PC-3 (cell line): Measurements from ENCODE around the gene SCN9A. TPM values are rescaled to one million over a fixed set of nuclear protein-coding genes. Genes with fewer than 3 reads are reported as not detected.

Experiments
- ATAC-seq: fragments of 200-7000 bp; cut with Tn5 transposase; 2 replicates; pipeline ENCODE4 v1.9.1; 2020; ENCODE audit warnings: mild to moderate bottlenecking, moderate library complexity
- BruUV-seq: library from RNA; stranded (reverse); fragments of 400-500 nt; replicated peaks from 2 replicates; lab custom pipeline; 2021; lab: Mats Ljungman, UMichigan
- CTCF ChIA-PET: fragments of 300-600 bp; sonication (Branson Sonifier 250); formaldehyde crosslinking; loops from one replicate; lab custom pipeline; 2022; ENCODE audit warnings: antibody characterized with exemption; lab: Charles Lee
- POLR2A ChIA-PET: fragments of 300-600 bp; sonication (Branson Sonifier 250); formaldehyde crosslinking; loops from one replicate; lab custom pipeline; 2022; ENCODE audit warnings: antibody characterized with exemption; ENCODE audit not compliant: unreplicated experiment; lab: Charles Lee
- DNase-seq: peaks from one replicate; pipeline ENCODE4 v3.0.0-alpha.2; 2015
- H2AFZ ChIP-seq: fragments of 300-600 bp; sonication (generic); 2 replicates; pipeline ENCODE4 v1.6.0; 2016; ENCODE audit warnings: antibody characterized with exemption, low read length
- H3F3A ChIP-seq: fragments of 300-600 bp; sonication (generic); one replicate; pipeline ENCODE4 v1.6.0; 2017; ENCODE audit warnings: antibody characterized with exemption, low read length, control low read depth, mild to moderate bottlenecking; ENCODE audit not compliant: unreplicated experiment
- H3K27ac ChIP-seq: fragments of 300-600 bp; sonication (generic); 2 replicates; pipeline ENCODE4 v1.5.1; 2016; ENCODE audit warnings: mild to moderate bottlenecking, low read length
- H3K27me3 ChIP-seq: fragments of 300-600 bp; sonication (generic); 2 replicates; pipeline ENCODE4 v1.6.1; 2016; ENCODE audit warnings: low read length, mixed read lengths
- H3K36me3 ChIP-seq: fragments of 300-600 bp; sonication (generic); 2 replicates; pipeline ENCODE4 v1.6.1; 2016; ENCODE audit warnings: low read depth, mixed run types, low read length, mixed read lengths
- H3K4me1 ChIP-seq: fragments of 300-600 bp; sonication (generic); 2 replicates; pipeline ENCODE4 v1.5.1; 2016; ENCODE audit warnings: low read length; ENCODE audit not compliant: insufficient read depth
- H3K4me2 ChIP-seq: fragments of 300-600 bp; sonication (generic); 2 replicates; pipeline ENCODE4 v1.6.0; 2016; ENCODE audit warnings: low read length
- H3K4me3 ChIP-seq: fragments of 300-600 bp; sonication (generic); 2 replicates; pipeline ENCODE4 v1.5.1; 2016; ENCODE audit warnings: mild to moderate bottlenecking, low read length, mixed read lengths
- H3K79me2 ChIP-seq: fragments of 300-600 bp; sonication (generic); 2 replicates; pipeline ENCODE4 v1.6.1; 2017; ENCODE audit warnings: low read length, mixed read lengths
- H3K9ac ChIP-seq: fragments of 300-600 bp; sonication (generic); 2 replicates; pipeline ENCODE4 v1.6.0; 2016; ENCODE audit warnings: mild to moderate bottlenecking, low read length
- H3K9me2 ChIP-seq: fragments of 300-600 bp; sonication (generic); replicated peaks from 2 replicates; pipeline ENCODE4 v1.6.1; 2016; ENCODE audit warnings: mixed run types, low read length, mixed read lengths
- H3K9me3 ChIP-seq: fragments of 300-600 bp; sonication (generic); 2 replicates; pipeline ENCODE4 v1.6.1; 2016; ENCODE audit warnings: low read length, mixed read lengths
- H4K20me1 ChIP-seq: fragments of 300-600 bp; sonication (generic); 2 replicates; pipeline ENCODE4 v1.6.1; 2016; ENCODE audit warnings: low read length, mixed read lengths
- EZH2 ChIP-seq: fragments of 300-600 bp; sonication (generic); IDR thresholded peaks from one replicate; pipeline ENCODE4 v1.6.1; 2017; ENCODE audit warnings: antibody characterized with exemption, mild to moderate bottlenecking, low read length; ENCODE audit not compliant: unreplicated experiment
- EZH2phosphoT487 ChIP-seq: fragments of 300-600 bp; sonication (generic); IDR thresholded peaks from 2 replicates; pipeline ENCODE4 v1.6.1; 2018; ENCODE audit warnings: mild to moderate bottlenecking, antibody characterized with exemption, low read length, borderline replicate concordance
- intact Hi-C: fragments of 100-400 bp; cut with micrococcal nuclease; formaldehyde crosslinking; loops from 2 replicates; pipeline ENCODE4 v1.9.0; 2023
- total RNA-seq: library from RNA; depleted of rRNA; stranded (reverse); fragments of >200 nt; gene quantifications from 2 replicates; pipeline ENCODE4 v1.2.3, GENCODE V29; 2014
- TF ChIP-seq, protein P1 (sequence below): fragments of 300-600 bp; sonication (generic); conservative IDR thresholded peaks from 2 replicates; pipeline ENCODE4 v1.5.1; 2017; ENCODE audit warnings: antibody characterized with exemption, low read depth, mild to moderate bottlenecking, low read length

Gene SCN9A
- total RNA-seq, 1 experiment from 2014 or later: 7.0 TPM

DNA sequence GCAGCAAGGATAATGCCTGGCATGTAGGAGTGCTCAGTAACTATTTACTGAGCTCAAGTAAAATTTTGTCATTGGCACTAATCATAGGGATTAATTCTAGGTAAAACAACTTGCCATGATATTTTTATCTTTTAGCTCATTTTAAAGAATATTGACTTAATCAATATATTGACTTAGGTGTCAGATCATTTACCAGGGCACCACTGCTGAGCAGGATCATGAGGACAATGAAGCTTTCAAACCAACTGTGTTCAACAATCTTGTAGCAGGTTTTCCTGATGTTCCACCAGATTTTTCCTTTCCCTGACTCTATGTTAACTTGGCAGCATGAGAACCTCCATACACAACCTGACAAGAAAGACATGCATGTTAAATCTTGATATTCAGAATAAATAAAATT lies 133.4 kb downstream of the SCN9A start:
- H3K36me3 ChIP-seq: no peaks in the 10 kb centered on the region
- no peak overlapping the region for H2AFZ ChIP-seq
- CTCF ChIA-PET: no interaction called here
- ATAC-seq (no peak), DNase-seq (no peak)
- peaks cover 33% of the 10 kb centered on the region for H3K4me1 ChIP-seq
- no peak for TF ChIP-seq EZH2phosphoT487
- TF ChIP-seq, protein P1, sequence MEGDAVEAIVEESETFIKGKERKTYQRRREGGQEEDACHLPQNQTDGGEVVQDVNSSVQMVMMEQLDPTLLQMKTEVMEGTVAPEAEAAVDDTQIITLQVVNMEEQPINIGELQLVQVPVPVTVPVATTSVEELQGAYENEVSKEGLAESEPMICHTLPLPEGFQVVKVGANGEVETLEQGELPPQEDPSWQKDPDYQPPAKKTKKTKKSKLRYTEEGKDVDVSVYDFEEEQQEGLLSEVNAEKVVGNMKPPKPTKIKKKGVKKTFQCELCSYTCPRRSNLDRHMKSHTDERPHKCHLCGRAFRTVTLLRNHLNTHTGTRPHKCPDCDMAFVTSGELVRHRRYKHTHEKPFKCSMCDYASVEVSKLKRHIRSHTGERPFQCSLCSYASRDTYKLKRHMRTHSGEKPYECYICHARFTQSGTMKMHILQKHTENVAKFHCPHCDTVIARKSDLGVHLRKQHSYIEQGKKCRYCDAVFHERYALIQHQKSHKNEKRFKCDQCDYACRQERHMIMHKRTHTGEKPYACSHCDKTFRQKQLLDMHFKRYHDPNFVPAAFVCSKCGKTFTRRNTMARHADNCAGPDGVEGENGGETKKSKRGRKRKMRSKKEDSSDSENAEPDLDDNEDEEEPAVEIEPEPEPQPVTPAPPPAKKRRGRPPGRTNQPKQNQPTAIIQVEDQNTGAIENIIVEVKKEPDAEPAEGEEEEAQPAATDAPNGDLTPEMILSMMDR: no peak
- TF ChIP-seq EZH2: no peak
- H3K9me2 ChIP-seq: no peaks in the 10 kb centered on the region
- POLR2A ChIA-PET: interaction anchor here (0.6 kb wide), 1 partner anchor 145 kb away, joined by 3 read pairs; no protein-coding TSS in a partner anchor
- H3K4me3 ChIP-seq: no peak overlapping the region
- no peak overlapping the region for H3K27ac ChIP-seq
- no peaks in the 10 kb centered on the region for H3K27me3 ChIP-seq
- no peaks in the 10 kb centered on the region for H3F3A ChIP-seq
- H3K79me2 ChIP-seq: no peaks in the 10 kb centered on the region
- no TSS peak for BruUV-seq
- intact Hi-C loops: no loop called here
- H3K9ac ChIP-seq: no peak overlapping the region
- no peaks in the 10 kb centered on the region for H3K9me3 ChIP-seq
- no peaks in the 10 kb centered on the region for H4K20me1 ChIP-seq
- no peak overlapping the region for H3K4me2 ChIP-seq

DNA sequence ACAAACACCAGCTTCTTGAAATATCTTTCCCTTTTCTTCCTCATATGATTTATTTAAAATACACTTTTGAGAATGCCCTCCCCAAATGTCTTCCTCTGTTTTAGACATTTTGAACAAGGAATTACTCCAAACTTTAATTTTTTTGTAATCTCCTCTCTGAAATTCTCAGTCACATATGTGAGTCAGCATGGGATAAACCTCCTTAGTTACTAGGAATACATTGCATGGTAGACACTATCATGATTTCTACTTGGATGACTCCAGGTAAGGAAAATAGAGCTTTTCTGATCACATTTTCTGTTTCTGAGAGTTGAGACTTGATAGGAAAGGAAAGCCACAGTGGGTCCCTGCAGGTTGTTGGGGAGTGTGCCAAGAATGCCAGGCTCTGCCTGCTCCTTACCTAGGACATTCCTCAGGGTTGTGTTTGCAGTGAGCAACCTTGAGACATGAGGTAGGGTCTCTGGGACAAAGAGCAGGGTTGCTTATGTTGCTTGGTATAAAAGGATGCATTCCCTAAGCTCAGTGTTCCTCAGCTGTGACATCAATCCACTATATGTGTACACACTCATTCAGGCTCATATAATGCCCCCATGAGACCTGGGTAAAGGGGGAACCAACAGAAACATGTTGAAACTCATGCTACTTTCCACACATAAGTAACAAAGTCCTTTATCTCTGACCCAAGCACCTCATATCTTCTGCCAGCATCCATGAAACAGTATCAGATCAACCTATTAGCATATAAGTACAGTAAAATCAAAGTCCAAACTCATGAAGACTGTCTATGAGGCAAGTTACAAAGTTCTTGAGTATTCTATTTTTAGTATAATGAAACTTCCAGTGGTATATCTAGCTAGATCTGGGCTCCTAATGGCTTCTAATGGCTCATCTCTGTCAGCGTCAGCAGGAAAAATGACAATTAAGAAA lies 135.1 kb downstream of the SCN9A start:
- H3K4me2 ChIP-seq: peak overlapping the region; percentile 58
- H4K20me1 ChIP-seq: no peaks in the 10 kb centered on the region
- no peaks in the 10 kb centered on the region for H3K27me3 ChIP-seq
- peak; percentile 72 for DNase-seq
- H3K9ac ChIP-seq: peak overlapping the region; percentile 72
- no peaks in the 10 kb centered on the region for H3K36me3 ChIP-seq
- no peaks in the 10 kb centered on the region for H3K9me3 ChIP-seq
- BruUV-seq: no TSS peak
- no peaks in the 10 kb centered on the region for H3K79me2 ChIP-seq
- POLR2A ChIA-PET: interaction anchor here (0.5 to 0.6 kb wide), 2 partner anchors 46 to 64 kb away, joined by 5 read pairs; no protein-coding TSS in a partner anchor
- H2AFZ ChIP-seq: no peak overlapping the region; the same call in 1 of the 2 replicates
- CTCF ChIA-PET: no interaction called here
- peak; percentile 40; the same call in 1 of the 2 replicates for ATAC-seq
- H3F3A ChIP-seq: no peaks in the 10 kb centered on the region
- H3K4me3 ChIP-seq: no peak overlapping the region
- H3K4me1 ChIP-seq: peaks cover 33% of the 10 kb centered on the region
- H3K9me2 ChIP-seq: no peaks in the 10 kb centered on the region
- intact Hi-C loops: no loop called here
- TF ChIP-seq EZH2: no peak
- H3K27ac ChIP-seq: peak overlapping the region; percentile 94

GRCh38 chr2:166239548-166239947 lies 136.2 kb downstream of the SCN9A start:
- Histone ChIP-seq H3K79me2 (no peaks in the 10 kb centered on the region), H3K9ac (peak overlapping the region; percentile 72), H3K4me3 (peak overlapping the region; percentile 19; the same call in 1 of the 2 replicates), H3K4me1 (peaks cover 42% of the 10 kb centered on the region), H2AFZ (peak overlapping the region; percentile 51; the same call in 1 of the 2 replicates), H3K4me2 (peak overlapping the region; percentile 58), H3K27ac (peak overlapping the region; percentile 94), H4K20me1 (no peaks in the 10 kb centered on the region), H3K36me3 (no peaks in the 10 kb centered on the region), H3F3A (no peaks in the 10 kb centered on the region), H3K9me3 (no peaks in the 10 kb centered on the region), H3K9me2 (no peaks in the 10 kb centered on the region), H3K27me3 (no peaks in the 10 kb centered on the region)
- peak; percentile 98 for ATAC-seq
- no TSS peak for BruUV-seq
- intact Hi-C loops: loop anchor here (5.0 kb wide), 1 partner anchor 138 kb away; the partner anchor contains the start of gene SCN9A
- CTCF ChIA-PET: no interaction called here
- POLR2A ChIA-PET: no interaction called here
- TF ChIP-seq EZH2: no peak
- TF ChIP-seq EZH2phosphoT487: no peak
- TF ChIP-seq, protein P1: no peak
- peak; percentile 99 for DNase-seq
